ENCODE measurements around the gene TASP1. TPM values are rescaled to one million over a fixed set of nuclear protein-coding genes. Genes with fewer than 3 reads are reported as not detected.

Gene TASP1
- total and polyA plus RNA-seq, 4 donors, result 2.5 to 10.0 (median 4.7) TPM

DNA sequence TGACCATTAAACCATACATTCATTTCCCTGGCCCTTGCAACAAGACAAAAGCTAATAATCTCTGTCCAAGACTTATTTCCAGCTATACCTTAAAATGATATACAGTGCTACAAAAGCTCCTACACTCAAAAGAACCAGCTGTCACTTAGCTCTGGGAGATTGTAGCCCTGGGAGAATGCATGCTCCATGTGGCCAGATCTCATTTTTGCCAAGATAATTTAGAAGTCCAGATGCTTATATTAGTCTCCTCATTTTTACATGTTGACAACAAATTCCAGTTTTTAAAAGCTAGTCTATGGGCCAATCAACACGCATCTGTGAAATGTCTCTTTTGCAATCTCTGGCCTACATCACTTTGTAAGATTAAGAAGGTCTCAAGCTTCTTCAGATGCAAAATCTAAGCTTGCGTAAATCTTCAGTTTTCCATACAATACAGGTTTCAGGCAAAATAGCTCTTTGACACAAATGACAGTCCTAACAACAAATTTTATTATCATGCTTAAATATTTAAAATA lies 27.1 kb downstream of the TASP1 start:
- no peak overlapping the region for H3K27ac ChIP-seq (ENCODE audit: low read depth in 1 of 2, low read length in 2 of 2)
- no peak for DNase-seq (ENCODE audit: low spot score)
- no peak overlapping the region for H3K9ac ChIP-seq (ENCODE audit: low read depth in 1 of 2, low read length in 2 of 2)
- no peak overlapping the region for H3K4me3 ChIP-seq (ENCODE audit: low read depth in 1 of 3, low read length in 3 of 3)
- H3K27me3 ChIP-seq (ENCODE audit: control insufficient read depth in 4 of 4, insufficient read depth in 4 of 4, low read length in 3 of 4), result no peaks in the 10 kb centered on the region
- H3K4me1 ChIP-seq (ENCODE audit: control insufficient read depth in 4 of 4, insufficient read depth in 4 of 4, low read length in 3 of 4), result no peaks in the 10 kb centered on the region
- TF ChIP-seq RAD21 (IDR thresholded peaks at IDR 0.05), result no peak
- TF ChIP-seq GABPA (IDR thresholded peaks at IDR 0.05 in 1 of 2, conservative IDR thresholded peaks at IDR 0.05 in 1 of 2), result no peak
- TF ChIP-seq, protein P1, sequence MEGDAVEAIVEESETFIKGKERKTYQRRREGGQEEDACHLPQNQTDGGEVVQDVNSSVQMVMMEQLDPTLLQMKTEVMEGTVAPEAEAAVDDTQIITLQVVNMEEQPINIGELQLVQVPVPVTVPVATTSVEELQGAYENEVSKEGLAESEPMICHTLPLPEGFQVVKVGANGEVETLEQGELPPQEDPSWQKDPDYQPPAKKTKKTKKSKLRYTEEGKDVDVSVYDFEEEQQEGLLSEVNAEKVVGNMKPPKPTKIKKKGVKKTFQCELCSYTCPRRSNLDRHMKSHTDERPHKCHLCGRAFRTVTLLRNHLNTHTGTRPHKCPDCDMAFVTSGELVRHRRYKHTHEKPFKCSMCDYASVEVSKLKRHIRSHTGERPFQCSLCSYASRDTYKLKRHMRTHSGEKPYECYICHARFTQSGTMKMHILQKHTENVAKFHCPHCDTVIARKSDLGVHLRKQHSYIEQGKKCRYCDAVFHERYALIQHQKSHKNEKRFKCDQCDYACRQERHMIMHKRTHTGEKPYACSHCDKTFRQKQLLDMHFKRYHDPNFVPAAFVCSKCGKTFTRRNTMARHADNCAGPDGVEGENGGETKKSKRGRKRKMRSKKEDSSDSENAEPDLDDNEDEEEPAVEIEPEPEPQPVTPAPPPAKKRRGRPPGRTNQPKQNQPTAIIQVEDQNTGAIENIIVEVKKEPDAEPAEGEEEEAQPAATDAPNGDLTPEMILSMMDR (IDR thresholded peaks at IDR 0.05; ENCODE audit: low read depth, low read length, missing input control), result no peak
- TF ChIP-seq EGR1 (IDR thresholded peaks at IDR 0.05; ENCODE audit: low read depth in 2 of 2), result no peak
- TF ChIP-seq, protein P2, sequence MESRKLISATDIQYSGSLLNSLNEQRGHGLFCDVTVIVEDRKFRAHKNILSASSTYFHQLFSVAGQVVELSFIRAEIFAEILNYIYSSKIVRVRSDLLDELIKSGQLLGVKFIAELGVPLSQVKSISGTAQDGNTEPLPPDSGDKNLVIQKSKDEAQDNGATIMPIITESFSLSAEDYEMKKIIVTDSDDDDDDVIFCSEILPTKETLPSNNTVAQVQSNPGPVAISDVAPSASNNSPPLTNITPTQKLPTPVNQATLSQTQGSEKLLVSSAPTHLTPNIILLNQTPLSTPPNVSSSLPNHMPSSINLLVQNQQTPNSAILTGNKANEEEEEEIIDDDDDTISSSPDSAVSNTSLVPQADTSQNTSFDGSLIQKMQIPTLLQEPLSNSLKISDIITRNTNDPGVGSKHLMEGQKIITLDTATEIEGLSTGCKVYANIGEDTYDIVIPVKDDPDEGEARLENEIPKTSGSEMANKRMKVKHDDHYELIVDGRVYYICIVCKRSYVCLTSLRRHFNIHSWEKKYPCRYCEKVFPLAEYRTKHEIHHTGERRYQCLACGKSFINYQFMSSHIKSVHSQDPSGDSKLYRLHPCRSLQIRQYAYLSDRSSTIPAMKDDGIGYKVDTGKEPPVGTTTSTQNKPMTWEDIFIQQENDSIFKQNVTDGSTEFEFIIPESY (IDR thresholded peaks at IDR 0.05), result no peak
- TF ChIP-seq FOXA2 (IDR thresholded peaks at IDR 0.05), result no peak
- TF ChIP-seq HNF4A (conservative IDR thresholded peaks at IDR 0.05), result no peak
- no peak for TF ChIP-seq RXRA (IDR thresholded peaks at IDR 0.05)
- TF ChIP-seq, protein P3, sequence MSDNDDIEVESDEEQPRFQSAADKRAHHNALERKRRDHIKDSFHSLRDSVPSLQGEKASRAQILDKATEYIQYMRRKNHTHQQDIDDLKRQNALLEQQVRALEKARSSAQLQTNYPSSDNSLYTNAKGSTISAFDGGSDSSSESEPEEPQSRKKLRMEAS (IDR thresholded peaks at IDR 0.05), result no peak
- TF ChIP-seq FOXA1 (IDR thresholded peaks at IDR 0.05), result no peak
- no peak for TF ChIP-seq NR2F2 (IDR thresholded peaks at IDR 0.05)
- WGBS, result 99% methylated on average over 2 of the region's 2 CpGs
- H3K9me3 ChIP-seq (ENCODE audit: control insufficient read depth in 4 of 4, low read length in 3 of 4), result no peaks in the 10 kb centered on the region
- H3K36me3 ChIP-seq (ENCODE audit: control insufficient read depth in 4 of 4, insufficient read depth in 3 of 4, low read depth in 1 of 4, low read length in 3 of 4), result no peaks in the 10 kb centered on the region

DNA sequence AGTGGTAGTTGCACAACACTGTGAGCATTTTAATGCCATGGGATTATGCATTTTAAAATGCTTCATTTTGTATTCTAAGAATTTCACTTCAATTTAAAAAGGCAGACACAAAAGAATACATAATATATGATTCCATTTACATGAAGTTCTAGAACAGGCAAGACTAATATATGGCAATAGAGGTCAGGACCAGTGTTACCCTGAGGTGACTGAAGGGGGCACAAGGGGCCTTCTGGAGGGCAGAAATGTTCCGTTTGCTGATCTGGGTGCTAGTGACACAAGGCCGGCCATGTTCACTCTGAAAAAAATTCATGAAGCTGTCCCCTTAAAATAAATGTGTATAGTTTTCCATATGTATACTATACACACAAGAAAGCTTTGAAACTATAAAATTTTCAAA lies 28.5 kb downstream of the TASP1 start:
- no peak overlapping the region for H3K4me3 ChIP-seq (ENCODE audit: low read depth in 1 of 3, low read length in 3 of 3)
- no peak overlapping the region for H3K9ac ChIP-seq (ENCODE audit: low read depth in 1 of 2, low read length in 2 of 2)
- 87% methylated on average over 2 of the region's 2 CpGs for WGBS
- no peaks in the 10 kb centered on the region for H3K27me3 ChIP-seq (ENCODE audit: control insufficient read depth in 4 of 4, insufficient read depth in 4 of 4, low read length in 3 of 4)
- no peak for DNase-seq (ENCODE audit: low spot score)
- no peaks in the 10 kb centered on the region for H3K9me3 ChIP-seq (ENCODE audit: control insufficient read depth in 4 of 4, low read length in 3 of 4)
- H3K4me1 ChIP-seq (ENCODE audit: control insufficient read depth in 4 of 4, insufficient read depth in 4 of 4, low read length in 3 of 4), result no peaks in the 10 kb centered on the region
- TF ChIP-seq RAD21 (IDR thresholded peaks at IDR 0.05) (peak; percentile 44 to 68), GABPA (IDR thresholded peaks at IDR 0.05 in 1 of 2, conservative IDR thresholded peaks at IDR 0.05 in 1 of 2) (no peak)
- TF ChIP-seq, protein P1 (IDR thresholded peaks at IDR 0.05; ENCODE audit: low read depth, low read length, missing input control), result peak; percentile 9
- no peaks in the 10 kb centered on the region for H3K36me3 ChIP-seq (ENCODE audit: control insufficient read depth in 4 of 4, insufficient read depth in 3 of 4, low read depth in 1 of 4, low read length in 3 of 4)
- H3K27ac ChIP-seq (ENCODE audit: low read depth in 1 of 2, low read length in 2 of 2), result no peak overlapping the region
